Breast epithelium (tissue), 3 donors: ENCODE data around the gene DNAH7.

ENCODE experiments used
- POLR2AphosphoS5 ChIP-seq, 3 donors: sonication (generic); formaldehyde crosslinking; IDR thresholded peaks; one replicate each; pipeline ENCODE4 v1.6.1; 2017; ENCODE audit warnings: antibody characterized with exemption in 3 of 3
- TF ChIP-seq, protein P1 (sequence below), 3 donors: fragments of 450-650 bp; IDR thresholded peaks; one replicate each; pipeline ENCODE4 v1.5.1; 2016 to 2017; ENCODE audit warnings: antibody characterized with exemption in 3 of 3, mild to moderate bottlenecking in 3 of 3, moderate library complexity in 3 of 3

DNA sequence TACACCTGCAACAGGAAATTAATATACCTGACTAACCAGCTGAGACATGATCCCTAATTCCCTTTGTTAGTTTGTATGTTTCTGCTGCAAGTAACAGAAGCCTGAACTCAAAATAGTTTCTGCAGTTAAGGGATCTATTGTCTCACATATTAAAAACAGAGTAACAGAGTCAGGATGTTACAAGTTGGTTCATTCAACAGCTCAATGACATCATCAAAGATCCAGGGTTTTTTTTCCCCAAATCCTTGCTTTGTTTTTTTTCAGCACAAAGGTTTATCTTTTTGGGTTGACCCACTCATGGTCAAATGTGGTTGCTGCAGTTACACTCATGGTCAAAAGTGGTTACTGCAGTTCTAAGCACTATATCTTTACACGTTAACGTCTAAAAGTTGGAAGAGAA is 35.0 kb upstream of the DNAH7 start:
- TF ChIP-seq, protein P1, sequence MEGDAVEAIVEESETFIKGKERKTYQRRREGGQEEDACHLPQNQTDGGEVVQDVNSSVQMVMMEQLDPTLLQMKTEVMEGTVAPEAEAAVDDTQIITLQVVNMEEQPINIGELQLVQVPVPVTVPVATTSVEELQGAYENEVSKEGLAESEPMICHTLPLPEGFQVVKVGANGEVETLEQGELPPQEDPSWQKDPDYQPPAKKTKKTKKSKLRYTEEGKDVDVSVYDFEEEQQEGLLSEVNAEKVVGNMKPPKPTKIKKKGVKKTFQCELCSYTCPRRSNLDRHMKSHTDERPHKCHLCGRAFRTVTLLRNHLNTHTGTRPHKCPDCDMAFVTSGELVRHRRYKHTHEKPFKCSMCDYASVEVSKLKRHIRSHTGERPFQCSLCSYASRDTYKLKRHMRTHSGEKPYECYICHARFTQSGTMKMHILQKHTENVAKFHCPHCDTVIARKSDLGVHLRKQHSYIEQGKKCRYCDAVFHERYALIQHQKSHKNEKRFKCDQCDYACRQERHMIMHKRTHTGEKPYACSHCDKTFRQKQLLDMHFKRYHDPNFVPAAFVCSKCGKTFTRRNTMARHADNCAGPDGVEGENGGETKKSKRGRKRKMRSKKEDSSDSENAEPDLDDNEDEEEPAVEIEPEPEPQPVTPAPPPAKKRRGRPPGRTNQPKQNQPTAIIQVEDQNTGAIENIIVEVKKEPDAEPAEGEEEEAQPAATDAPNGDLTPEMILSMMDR (IDR thresholded peaks at IDR 0.05) = no peak
- no peak for TF ChIP-seq POLR2AphosphoS5 (IDR thresholded peaks at IDR 0.05)
